GM12878 (cell line): ENCODE measurements around the gene MYRF. TPM values are rescaled to one million over a fixed set of nuclear protein-coding genes. Genes with fewer than 3 reads are reported as not detected.

Experiments
- BRCA1 ChIP-seq: IDR thresholded peaks from 2 replicates; pipeline ENCODE4 v1.6.1; 2011; ENCODE audit warnings: low read depth, low read length, improper control_type of control experiment
- CBX5 ChIP-seq: sonication (generic); IDR thresholded peaks from 2 replicates; pipeline ENCODE4 v1.6.1; 2016; ENCODE audit warnings: low read depth, moderate library complexity, mild to moderate bottlenecking, inconsistent platforms
- JUNB ChIP-seq: IDR thresholded peaks from 2 replicates; pipeline ENCODE4 v1.6.1; 2016; ENCODE audit warnings: antibody characterized with exemption, mild to moderate bottlenecking
- KDM1A ChIP-seq: fragments of 200-600 bp; sonication (generic); IDR thresholded peaks from 2 replicates; pipeline ENCODE4 v1.6.1; 2016; ENCODE audit warnings: borderline replicate concordance
- MTA2 ChIP-seq: fragments of 450-650 bp; IDR thresholded peaks from 2 replicates; pipeline ENCODE4 v1.6.1; 2016; ENCODE audit warnings: low read depth, mild to moderate bottlenecking, moderate library complexity
- PRDM15 ChIP-seq: fragments of 450-650 bp; formaldehyde crosslinking; IDR thresholded peaks from 2 replicates; pipeline ENCODE4 v1.4.0; 2020; ENCODE audit warnings: mild to moderate bottlenecking, moderate library complexity
- RBBP5 ChIP-seq: fragments of 200-600 bp; sonication (generic); conservative IDR thresholded peaks from 2 replicates; pipeline ENCODE4 v1.6.1; 2016
- RELA ChIP-seq: fragments of 450-650 bp; IDR thresholded peaks from 2 replicates; pipeline ENCODE4 v1.8.0; 2014; ENCODE audit warnings: borderline replicate concordance; ENCODE audit not compliant: partially characterized antibody
- RFX5 ChIP-seq: IDR thresholded peaks from 2 replicates; pipeline ENCODE4 v1.6.1; 2011; ENCODE audit warnings: low read depth, low read length, improper control_type of control experiment
- SIN3A ChIP-seq: IDR thresholded peaks from 2 replicates; pipeline ENCODE4 v1.6.1; 2012; ENCODE audit warnings: low read depth, low read length, improper control_type of control experiment
- SMAD5 ChIP-seq: IDR thresholded peaks from 2 replicates; pipeline ENCODE4 v1.6.1; 2016; ENCODE audit warnings: antibody characterized with exemption, low read depth
- SMC3 ChIP-seq: IDR thresholded peaks from 2 replicates; pipeline ENCODE4 v1.6.1; 2011; ENCODE audit warnings: low read length, improper control_type of control experiment, borderline replicate concordance
- STAT3 ChIP-seq: IDR thresholded peaks from 2 replicates; pipeline ENCODE4 v1.6.1; 2011; ENCODE audit warnings: low read depth, low read length, improper control_type of control experiment
- SUZ12 ChIP-seq: fragments of 200-600 bp; sonication (generic); IDR thresholded peaks from one replicate; pipeline ENCODE4 v1.6.1; 2018; ENCODE audit warnings: antibody characterized with exemption, mild to moderate bottlenecking; ENCODE audit not compliant: unreplicated experiment
- ZBTB11 ChIP-seq: fragments of 450-650 bp; formaldehyde crosslinking; IDR thresholded peaks from 2 replicates; pipeline ENCODE4 v1.5.0; 2022; ENCODE audit warnings: mild to moderate bottlenecking, missing genetic modification characterization
- ZNF384 ChIP-seq: IDR thresholded peaks from 2 replicates; pipeline ENCODE4 v1.6.1; 2012; ENCODE audit warnings: low read depth, mild to moderate bottlenecking, low read length, improper control_type of control experiment, borderline replicate concordance
- polyA plus RNA-seq, 11 experiments: library from polyadenylated mRNA; depleted of rRNA in 4 of 11; unstranded in 6 of 11; stranded (reverse) in 5 of 11; fragments of >200 nt; fragmentation: Nextera tagmentation in 4 of 11; fragmentation: Illumina TruSeq in 1 of 11; extraction: Ambion mirVana in 4 of 11; extraction: Trizol in 1 of 11; gene quantifications; 1 replicate in 1 of 11; 2 replicates in 10 of 11; pipeline versions ENCODE4 v1.2.1 to v1.2.3, GENCODE V29; 2011 to 2016; ENCODE audit warnings: inconsistent platforms in 2 of 11, missing spikeins in 2 of 11, low read depth in 1 of 11
- total RNA-seq, 4 experiments: library from RNA; depleted of rRNA in 3 of 4; stranded (reverse); fragments of >200 nt in 3 of 4; fragmentation: Illumina TruSeq in 1 of 4; extraction: Trizol in 1 of 4; gene quantifications; 2 replicates each; pipeline versions ENCODE4 v1.2.1 to v1.2.3, GENCODE V29; 2013 to 2021
- TF ChIP-seq, protein P1 (sequence below): fragments of 450-650 bp; IDR thresholded peaks from 2 replicates; pipeline ENCODE4 v1.6.1; 2018; ENCODE audit warnings: mild to moderate bottlenecking, low read depth, moderate library complexity; ENCODE audit not compliant: partially characterized antibody
- TF ChIP-seq, protein P2 (sequence below): IDR thresholded peaks from 2 replicates; pipeline ENCODE4 v1.6.1; 2011; ENCODE audit warnings: borderline replicate concordance, low read depth, mild to moderate bottlenecking, moderate library complexity, mixed read lengths, low read length; ENCODE audit not compliant: insufficient read depth; ENCODE audit errors: extremely low read length
- TF ChIP-seq, protein P3 (sequence below): IDR thresholded peaks from 2 replicates; pipeline ENCODE4 v1.6.1; 2012; ENCODE audit warnings: low read depth, low read length, improper control_type of control experiment

The MYRF gene
- total and polyA plus RNA-seq, 10 of the 15 experiments (the other 5 are each of a cell fraction or from before 2014, with no cell fraction given), result 0.27 to 15.6 (median 0.89) TPM

- TF ChIP-seq MTA2 (no peak), SMC3 (peak; percentile 10; the same call in 1 of the 2 replicates), JUNB (no peak), CBX5 (no peak), RELA (no peak), PRDM15 (CRISPR knock-in tag) (no peak), STAT3 (no peak), KDM1A (no peak), BRCA1 (no peak), ZNF384 (no peak), SIN3A (peak; percentile 71; the same call in 1 of the 2 replicates), SMAD5 (peak; percentile 8; the same call in 1 of the 2 replicates), RBBP5 (no peak), RFX5 (peak; percentile 35; the same call in 1 of the 2 replicates), ZBTB11 (no peak), SUZ12 (no peak)
- TF ChIP-seq, protein P1, sequence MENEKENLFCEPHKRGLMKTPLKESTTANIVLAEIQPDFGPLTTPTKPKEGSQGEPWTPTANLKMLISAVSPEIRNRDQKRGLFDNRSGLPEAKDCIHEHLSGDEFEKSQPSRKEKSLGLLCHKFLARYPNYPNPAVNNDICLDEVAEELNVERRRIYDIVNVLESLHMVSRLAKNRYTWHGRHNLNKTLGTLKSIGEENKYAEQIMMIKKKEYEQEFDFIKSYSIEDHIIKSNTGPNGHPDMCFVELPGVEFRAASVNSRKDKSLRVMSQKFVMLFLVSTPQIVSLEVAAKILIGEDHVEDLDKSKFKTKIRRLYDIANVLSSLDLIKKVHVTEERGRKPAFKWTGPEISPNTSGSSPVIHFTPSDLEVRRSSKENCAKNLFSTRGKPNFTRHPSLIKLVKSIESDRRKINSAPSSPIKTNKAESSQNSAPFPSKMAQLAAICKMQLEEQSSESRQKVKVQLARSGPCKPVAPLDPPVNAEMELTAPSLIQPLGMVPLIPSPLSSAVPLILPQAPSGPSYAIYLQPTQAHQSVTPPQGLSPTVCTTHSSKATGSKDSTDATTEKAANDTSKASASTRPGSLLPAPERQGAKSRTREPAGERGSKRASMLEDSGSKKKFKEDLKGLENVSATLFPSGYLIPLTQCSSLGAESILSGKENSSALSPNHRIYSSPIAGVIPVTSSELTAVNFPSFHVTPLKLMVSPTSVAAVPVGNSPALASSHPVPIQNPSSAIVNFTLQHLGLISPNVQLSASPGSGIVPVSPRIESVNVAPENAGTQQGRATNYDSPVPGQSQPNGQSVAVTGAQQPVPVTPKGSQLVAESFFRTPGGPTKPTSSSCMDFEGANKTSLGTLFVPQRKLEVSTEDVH, result no peak
- TF ChIP-seq, protein P2, sequence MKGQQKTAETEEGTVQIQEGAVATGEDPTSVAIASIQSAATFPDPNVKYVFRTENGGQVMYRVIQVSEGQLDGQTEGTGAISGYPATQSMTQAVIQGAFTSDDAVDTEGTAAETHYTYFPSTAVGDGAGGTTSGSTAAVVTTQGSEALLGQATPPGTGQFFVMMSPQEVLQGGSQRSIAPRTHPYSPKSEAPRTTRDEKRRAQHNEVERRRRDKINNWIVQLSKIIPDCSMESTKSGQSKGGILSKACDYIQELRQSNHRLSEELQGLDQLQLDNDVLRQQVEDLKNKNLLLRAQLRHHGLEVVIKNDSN, result no peak
- TF ChIP-seq, protein P3, sequence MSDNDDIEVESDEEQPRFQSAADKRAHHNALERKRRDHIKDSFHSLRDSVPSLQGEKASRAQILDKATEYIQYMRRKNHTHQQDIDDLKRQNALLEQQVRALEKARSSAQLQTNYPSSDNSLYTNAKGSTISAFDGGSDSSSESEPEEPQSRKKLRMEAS, result peak; percentile 43
Observed at GRCh38 chr11:61827571-61828378, 75.3 kb downstream of the MYRF start, which contains the start of gene FADS2 (continued).
